B cell (primary cell): ENCODE measurements around the gene CACNA1D.

Experiments used
- EZH2 ChIP-seq: IDR thresholded peaks from 2 replicates; pipeline ENCODE4 v1.6.1; 2012; ENCODE audit warnings: borderline replicate concordance, low read depth, mild to moderate bottlenecking, moderate library complexity, low read length; ENCODE audit not compliant: insufficient read depth, poor library complexity, severe bottlenecking
- TF ChIP-seq, protein P1 (sequence below): fragments of 200-600 bp; IDR thresholded peaks from one replicate; pipeline ENCODE4 v1.8.0; 2022; ENCODE audit warnings: antibody characterized with exemption, mild to moderate bottlenecking

DNA sequence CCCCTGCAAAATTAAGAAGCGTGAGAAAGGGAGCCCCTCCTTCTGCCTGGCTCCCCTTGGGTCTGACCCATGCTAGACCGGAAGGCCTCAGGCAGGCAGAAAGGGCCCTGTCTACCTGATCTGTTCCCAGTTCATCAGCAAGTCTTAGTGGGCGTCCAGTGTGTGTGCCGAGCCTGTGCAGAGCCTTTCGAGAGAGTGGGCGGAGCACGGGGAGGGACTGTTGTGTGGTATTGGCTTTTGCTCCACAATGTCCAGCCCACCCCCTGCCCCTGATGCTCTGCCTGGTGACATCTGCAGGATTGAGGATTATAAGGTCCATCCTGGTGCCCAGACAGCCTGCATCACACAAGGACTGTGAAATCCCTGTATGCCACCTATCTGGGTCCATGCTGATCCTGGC is 268.9 kb downstream of the CACNA1D start:
- TF ChIP-seq, protein P1, sequence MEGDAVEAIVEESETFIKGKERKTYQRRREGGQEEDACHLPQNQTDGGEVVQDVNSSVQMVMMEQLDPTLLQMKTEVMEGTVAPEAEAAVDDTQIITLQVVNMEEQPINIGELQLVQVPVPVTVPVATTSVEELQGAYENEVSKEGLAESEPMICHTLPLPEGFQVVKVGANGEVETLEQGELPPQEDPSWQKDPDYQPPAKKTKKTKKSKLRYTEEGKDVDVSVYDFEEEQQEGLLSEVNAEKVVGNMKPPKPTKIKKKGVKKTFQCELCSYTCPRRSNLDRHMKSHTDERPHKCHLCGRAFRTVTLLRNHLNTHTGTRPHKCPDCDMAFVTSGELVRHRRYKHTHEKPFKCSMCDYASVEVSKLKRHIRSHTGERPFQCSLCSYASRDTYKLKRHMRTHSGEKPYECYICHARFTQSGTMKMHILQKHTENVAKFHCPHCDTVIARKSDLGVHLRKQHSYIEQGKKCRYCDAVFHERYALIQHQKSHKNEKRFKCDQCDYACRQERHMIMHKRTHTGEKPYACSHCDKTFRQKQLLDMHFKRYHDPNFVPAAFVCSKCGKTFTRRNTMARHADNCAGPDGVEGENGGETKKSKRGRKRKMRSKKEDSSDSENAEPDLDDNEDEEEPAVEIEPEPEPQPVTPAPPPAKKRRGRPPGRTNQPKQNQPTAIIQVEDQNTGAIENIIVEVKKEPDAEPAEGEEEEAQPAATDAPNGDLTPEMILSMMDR, result no peak
- no peak for TF ChIP-seq EZH2
